Nephron progenitor cell (in vitro differentiated cells): ENCODE measurements around the gene SLCO4C1.

Experiments used
- DNase-seq: peaks from one replicate; pipeline ENCODE4 v3.0.0; 2021
- H3K27ac Mint-ChIP-seq: 2 replicates; pipeline ENCODE4 v1.8.0; 2021; ENCODE audit warnings: mild to moderate bottlenecking, moderate library complexity, mixed read lengths
- H3K27me3 Mint-ChIP-seq: 2 replicates; pipeline ENCODE4 v1.8.0; 2021; ENCODE audit warnings: mild to moderate bottlenecking, low read depth, mixed read lengths; ENCODE audit not compliant: poor library complexity
- H3K36me3 Mint-ChIP-seq: 2 replicates; pipeline ENCODE4 v1.8.0; 2021; ENCODE audit warnings: low read depth, mixed read lengths
- H3K4me1 Mint-ChIP-seq: 2 replicates; pipeline ENCODE4 v1.8.0; 2021; ENCODE audit warnings: mixed read lengths
- H3K4me3 Mint-ChIP-seq: 2 replicates; pipeline ENCODE4 v1.8.0; 2021; ENCODE audit warnings: mild to moderate bottlenecking, moderate library complexity, mixed read lengths
- H3K9me3 Mint-ChIP-seq: 2 replicates; pipeline ENCODE4 v1.8.0; 2021; ENCODE audit warnings: mild to moderate bottlenecking, moderate library complexity, mixed read lengths
- CTCF ChIP-seq: fragments of 200-600 bp; sonication (generic); IDR thresholded peaks from 2 replicates; pipeline ENCODE4 v1.5.0; 2021; ENCODE audit warnings: antibody characterized with exemption

Gene SLCO4C1

GRCh38 chr5:102283102-102283797 lies 12.8 kb downstream of the SLCO4C1 start:
- Mint-ChIP-seq H3K4me1 (no peaks in the 10 kb centered on the region), H3K9me3 (no peaks in the 10 kb centered on the region), H3K4me3 (no peak overlapping the region), H3K27me3 (no peaks in the 10 kb centered on the region), H3K27ac (no peak overlapping the region), H3K36me3 (no peaks in the 10 kb centered on the region)
- DNase-seq, result no peak
- TF ChIP-seq CTCF, result no peak

GRCh38 chr5:102279711-102280110 lies 16.4 kb downstream of the SLCO4C1 start:
- Mint-ChIP-seq H3K9me3 (no peaks in the 10 kb centered on the region), H3K4me3 (no peak overlapping the region), H3K27ac (no peak overlapping the region), H3K4me1 (no peaks in the 10 kb centered on the region), H3K36me3 (no peaks in the 10 kb centered on the region), H3K27me3 (no peaks in the 10 kb centered on the region)
- no peak for TF ChIP-seq CTCF
- DNase-seq, result no peak

GRCh38 chr5:102278231-102278630 lies 17.9 kb downstream of the SLCO4C1 start:
- H3K9me3 Mint-ChIP-seq, result no peaks in the 10 kb centered on the region
- H3K27ac Mint-ChIP-seq, result no peak overlapping the region
- no peaks in the 10 kb centered on the region for H3K27me3 Mint-ChIP-seq
- no peak overlapping the region for H3K4me3 Mint-ChIP-seq
- no peaks in the 10 kb centered on the region for H3K4me1 Mint-ChIP-seq
- DNase-seq, result no peak
- TF ChIP-seq CTCF, result no peak
- no peaks in the 10 kb centered on the region for H3K36me3 Mint-ChIP-seq

- Mint-ChIP-seq H3K9me3 (no peaks in the 10 kb centered on the region), H3K27me3 (no peaks in the 10 kb centered on the region), H3K4me3 (no peak overlapping the region), H3K36me3 (no peaks in the 10 kb centered on the region), H3K27ac (no peak overlapping the region), H3K4me1 (no peaks in the 10 kb centered on the region)
- no peak for DNase-seq
- no peak for TF ChIP-seq CTCF
Measured at GRCh38 chr5:102277144-102277543, 18.9 kb downstream of the SLCO4C1 start.

- Mint-ChIP-seq H3K36me3 (no peaks in the 10 kb centered on the region), H3K9me3 (peaks cover 14% of the 10 kb centered on the region), H3K27me3 (no peaks in the 10 kb centered on the region), H3K4me3 (no peak overlapping the region), H3K27ac (no peak overlapping the region), H3K4me1 (no peaks in the 10 kb centered on the region)
- no peak for DNase-seq
- no peak for TF ChIP-seq CTCF
Measured at GRCh38 chr5:102271759-102272158, 24.3 kb downstream of the SLCO4C1 start.

GRCh38 chr5:102270036-102270435 lies 26.0 kb downstream of the SLCO4C1 start:
- no peak for TF ChIP-seq CTCF
- Mint-ChIP-seq H3K36me3 (no peaks in the 10 kb centered on the region), H3K27ac (no peak overlapping the region)

More at GRCh38 chr5:102270036-102270435, 26.0 kb downstream of the SLCO4C1 start:
- DNase-seq, result no peak
- Mint-ChIP-seq H3K27me3 (no peaks in the 10 kb centered on the region), H3K4me1 (no peaks in the 10 kb centered on the region), H3K9me3 (peaks cover 14% of the 10 kb centered on the region), H3K4me3 (no peak overlapping the region)
